Measurements from ENCODE around the gene DCAF17.

- no peak for TF ChIP-seq CTCF (IDR thresholded peaks at IDR 0.05)
- TF ChIP-seq POLR2A (IDR thresholded peaks at IDR 0.05) = no peak
Observed at GRCh38 chr2:171487803-171488259, 53.8 kb downstream of the DCAF17 start.

Data from prostate gland (tissue), 2 donors.